CD4-positive, alpha-beta T cell (primary cell): Measurements from ENCODE around the gene ABCA9. TPM values are rescaled to one million over a fixed set of nuclear protein-coding genes. Genes with fewer than 3 reads are reported as not detected.

ENCODE experiments used
- ATAC-seq: fragments of 200-7000 bp; cut with Tn5 transposase; one replicate; pipeline ENCODE4 v1.10.0; 2022; ENCODE audit warnings: mild to moderate bottlenecking; ENCODE audit not compliant: poor library complexity
- CTCF ChIA-PET: fragments of 350-600 bp; sonication (Branson Sonifier 250); formaldehyde crosslinking; loops from one replicate; lab custom pipeline; 2021; ENCODE audit warnings: antibody characterized with exemption, inconsistent platforms; lab: Charles Lee
- POLR2A ChIA-PET: fragments of 350-600 bp; sonication (Branson Sonifier 250); formaldehyde crosslinking; loops from one replicate; lab custom pipeline; 2021; ENCODE audit warnings: antibody characterized with exemption, inconsistent platforms; lab: Charles Lee
- DNase-seq, 14 experiments: peaks; one replicate each; pipeline ENCODE4 v3.0.0-alpha.2; 2013 to 2020; ENCODE audit warnings: mixed read lengths in 2 of 14
- H3K27ac ChIP-seq, 2 donors: one replicate each; pipeline versions ENCODE4 v1.5.1 to v1.7.0; 2013; ENCODE audit warnings: low read length in 2 of 2, low read depth in 1 of 2, mild to moderate bottlenecking in 1 of 2
- H3K27me3 ChIP-seq, 2 experiments: 1 replicate in 1 of 2; 2 replicates in 1 of 2; pipeline versions ENCODE4 v1.6.1 to v1.7.0; 2013; ENCODE audit warnings: low read length in 2 of 2, control low read depth in 1 of 2, mild to moderate bottlenecking in 1 of 2, moderate library complexity in 1 of 2; ENCODE audit not compliant: insufficient read depth in 2 of 2, control insufficient read depth in 1 of 2
- H3K36me3 ChIP-seq: one replicate; pipeline ENCODE4 v1.6.1; 2013; ENCODE audit warnings: low read length, control low read depth; ENCODE audit not compliant: insufficient read depth
- H3K4me1 ChIP-seq: one replicate; pipeline ENCODE4 v1.6.1; 2013; ENCODE audit warnings: low read length, control low read depth; ENCODE audit not compliant: insufficient read depth
- H3K4me3 ChIP-seq: one replicate; pipeline ENCODE4 v1.5.1; 2013; ENCODE audit warnings: mild to moderate bottlenecking, low read length, moderate library complexity
- H3K9me3 ChIP-seq, 2 experiments: 1 replicate in 1 of 2; 2 replicates in 1 of 2; pipeline versions ENCODE4 v1.6.1 to v1.7.0; 2013; ENCODE audit warnings: low read length in 2 of 2, mild to moderate bottlenecking in 2 of 2, control low read depth in 1 of 2, moderate library complexity in 1 of 2; ENCODE audit not compliant: control insufficient read depth in 1 of 2, insufficient read depth in 1 of 2
- H3K27ac Mint-ChIP-seq: one replicate; pipeline ENCODE4 v1.8.0; 2020; ENCODE audit warnings: mixed read lengths
- H3K27me3 Mint-ChIP-seq: one replicate; pipeline ENCODE4 v1.8.0; 2021; ENCODE audit warnings: mixed read lengths
- H3K36me3 Mint-ChIP-seq: one replicate; pipeline ENCODE4 v1.8.0; 2021; ENCODE audit warnings: low read depth, mixed read lengths
- H3K4me1 Mint-ChIP-seq: one replicate; pipeline ENCODE4 v1.8.0; 2021; ENCODE audit warnings: low read depth, mixed read lengths
- H3K4me3 Mint-ChIP-seq: one replicate; pipeline ENCODE4 v1.8.0; 2020; ENCODE audit warnings: mild to moderate bottlenecking, mixed read lengths
- H3K9me3 Mint-ChIP-seq: one replicate; pipeline ENCODE4 v1.8.0; 2020; ENCODE audit warnings: mixed read lengths
- CTCF ChIP-seq: fragments of 200-600 bp; IDR thresholded peaks from one replicate; pipeline ENCODE4 v1.8.0; 2022; ENCODE audit warnings: antibody characterized with exemption, mild to moderate bottlenecking
- intact Hi-C, 2 experiments: fragments of 100-400 bp; cut with DNase I in 1 of 2; cut with micrococcal nuclease in 1 of 2; formaldehyde crosslinking; loops; one replicate each; pipeline versions ENCODE4 v1.15.1 to v1.9.0; 2023 to 2025; cut with DNase I, micrococcal nuclease
- total RNA-seq, 174 experiments: library from RNA in 2 of 174; stranded (reverse) in 2 of 174; gene quantifications; one replicate each; pipeline ENCODE4 v1.2.3 and lab custom pipeline; 2021 to 2026

Gene ABCA9
- total RNA-seq, 2 experiments from 2014 or later = 0.03 TPM

GRCh38 chr17:68973098-68973846 is 87.5 kb downstream of the ABCA9 start:
- CTCF ChIA-PET = no interaction called here
- Histone ChIP-seq H3K36me3 (no peaks in the 10 kb centered on the region), H3K4me1 (no peaks in the 10 kb centered on the region), H3K27ac (no peak overlapping the region), H3K9me3 (no peaks in the 10 kb centered on the region), H3K4me3 (no peak overlapping the region), H3K27me3 (no peaks in the 10 kb centered on the region)
- Mint-ChIP-seq H3K27me3 (peaks cover 9% of the 10 kb centered on the region), H3K27ac (no peak overlapping the region), H3K4me3 (no peak overlapping the region), H3K4me1 (no peaks in the 10 kb centered on the region), H3K36me3 (no peaks in the 10 kb centered on the region), H3K9me3 (no peaks in the 10 kb centered on the region)
- intact Hi-C loops = no loop called here
- no peak for TF ChIP-seq CTCF
- DNase-seq = no peak
- no peak for ATAC-seq
- POLR2A ChIA-PET = no interaction called here

GRCh38 chr17:68972119-68972704 is 88.5 kb downstream of the ABCA9 start:
- H3K9me3 Mint-ChIP-seq = no peaks in the 10 kb centered on the region

GRCh38 chr17:68969101-68969500 is 91.6 kb downstream of the ABCA9 start:
- DNase-seq = no peak
- CTCF ChIA-PET = no interaction called here
- Mint-ChIP-seq H3K36me3 (no peaks in the 10 kb centered on the region), H3K27me3 (no peaks in the 10 kb centered on the region), H3K4me3 (no peak overlapping the region), H3K27ac (no peak overlapping the region), H3K4me1 (no peaks in the 10 kb centered on the region), H3K9me3 (peaks cover 3% of the 10 kb centered on the region)
- H3K36me3 ChIP-seq = no peaks in the 10 kb centered on the region
- POLR2A ChIA-PET = no interaction called here
- no peak overlapping the region for H3K27ac ChIP-seq
- no peaks in the 10 kb centered on the region for H3K27me3 ChIP-seq
- no peaks in the 10 kb centered on the region for H3K4me1 ChIP-seq
- no peak for TF ChIP-seq CTCF
- H3K9me3 ChIP-seq = no peaks in the 10 kb centered on the region
- ATAC-seq = no peak
- H3K4me3 ChIP-seq = no peak overlapping the region
- intact Hi-C loops = no loop called here

More at GRCh38 chr17:68972119-68972704, 88.5 kb downstream of the ABCA9 start:
- CTCF ChIA-PET = no interaction called here
- no peak for TF ChIP-seq CTCF
- Histone ChIP-seq H3K9me3 (no peaks in the 10 kb centered on the region), H3K36me3 (no peaks in the 10 kb centered on the region), H3K4me3 (no peak overlapping the region), H3K4me1 (no peaks in the 10 kb centered on the region), H3K27ac (no peak overlapping the region), H3K27me3 (no peaks in the 10 kb centered on the region)
- Mint-ChIP-seq H3K4me3 (no peak overlapping the region), H3K36me3 (no peaks in the 10 kb centered on the region), H3K27ac (no peak overlapping the region), H3K4me1 (no peaks in the 10 kb centered on the region), H3K27me3 (peaks cover 9% of the 10 kb centered on the region)
- ATAC-seq (no peak), DNase-seq (no peak)
- POLR2A ChIA-PET = no interaction called here
- intact Hi-C loops = no loop called here
